Measurements from ENCODE around the gene CEP350. TPM values are rescaled to one million over a fixed set of nuclear protein-coding genes. Genes with fewer than 3 reads are reported as not detected.

The CEP350 gene
- total RNA-seq (10 to 100 TPM; 63.0 to 66.8 TPM), total RNA-seq (243 to 349 reads per million in 2 donors)

GRCh38 chr1:179954493-179955286 lies at the start of gene CEP350:
Gene CEP350, plus strand, starts transcription at chr1:179954810. Its CDS starts 31,372 bp downstream, at chr1:179986182.
- Mint-ChIP-seq H3K27me3 (no peaks in the 10 kb centered on the region), H3K36me3 (ENCODE audit: low read depth) (no peaks in the 10 kb centered on the region), H3K4me3 (peak within 1 kb of the TSS; percentile 94), H3K4me1 (peaks cover 37% of the 10 kb centered on the region), H3K27ac (peak within 1 kb of the TSS; percentile 97)
- ATAC-seq (peak; percentile 90), DNase-seq (peak; percentile 95 to 97 (median 96))
- H3K9me3 ChIP-seq (ENCODE audit: control insufficient read depth, low read length, poor library complexity, severe bottlenecking): no peaks in the 10 kb centered on the region

- Mint-ChIP-seq H3K27ac (peak overlapping the region; percentile 41), H3K27me3 (no peaks in the 10 kb centered on the region), H3K4me1 (peaks cover 3% of the 10 kb centered on the region), H3K36me3 (ENCODE audit: low read depth) (peaks cover 7% of the 10 kb centered on the region), H3K4me3 (no peak overlapping the region)
- H3K9me3 ChIP-seq (ENCODE audit: control insufficient read depth, low read length, poor library complexity, severe bottlenecking): no peaks in the 10 kb centered on the region
- DNase-seq: no peak
- ATAC-seq: no peak
Measured at GRCh38 chr1:179910934-179911333, 43.7 kb upstream of the CEP350 start.

- H3K27ac Mint-ChIP-seq: peak overlapping the region; percentile 59
- no peak for ATAC-seq
- peaks cover 7% of the 10 kb centered on the region for H3K36me3 Mint-ChIP-seq (ENCODE audit: low read depth)
- no peaks in the 10 kb centered on the region for H3K9me3 ChIP-seq (ENCODE audit: control insufficient read depth, low read length, poor library complexity, severe bottlenecking)
- no peak for DNase-seq
- no peak overlapping the region for H3K4me3 Mint-ChIP-seq
- H3K27me3 Mint-ChIP-seq: no peaks in the 10 kb centered on the region
- peaks cover 3% of the 10 kb centered on the region for H3K4me1 Mint-ChIP-seq
Measured at GRCh38 chr1:179911812-179912211, 42.8 kb upstream of the CEP350 start.

- ATAC-seq (peak; percentile 40), DNase-seq (no peak)
- peaks cover 7% of the 10 kb centered on the region for H3K36me3 Mint-ChIP-seq (ENCODE audit: low read depth)
- H3K4me3 Mint-ChIP-seq: peak overlapping the region; percentile 25
- H3K4me1 Mint-ChIP-seq: peaks cover 12% of the 10 kb centered on the region
- H3K27me3 Mint-ChIP-seq: no peaks in the 10 kb centered on the region
- no peaks in the 10 kb centered on the region for H3K9me3 ChIP-seq (ENCODE audit: control insufficient read depth, low read length, poor library complexity, severe bottlenecking)
- H3K27ac Mint-ChIP-seq: no peak overlapping the region
Measured at GRCh38 chr1:179917601-179918429, 36.8 kb upstream of the CEP350 start.

- Mint-ChIP-seq H3K4me3 (no peak overlapping the region), H3K27ac (peak overlapping the region; percentile 72), H3K27me3 (no peaks in the 10 kb centered on the region), H3K4me1 (peaks cover 12% of the 10 kb centered on the region), H3K36me3 (ENCODE audit: low read depth) (peaks cover 7% of the 10 kb centered on the region)
- DNase-seq: no peak
- no peaks in the 10 kb centered on the region for H3K9me3 ChIP-seq (ENCODE audit: control insufficient read depth, low read length, poor library complexity, severe bottlenecking)
- ATAC-seq: no peak
Measured at GRCh38 chr1:179921472-179921871, 33.1 kb upstream of the CEP350 start.

GRCh38 chr1:179921981-179922872 lies 32.4 kb upstream of the CEP350 start:
- Mint-ChIP-seq H3K27me3 (no peaks in the 10 kb centered on the region), H3K4me1 (peaks cover 12% of the 10 kb centered on the region), H3K4me3 (no peak overlapping the region), H3K27ac (peak overlapping the region; percentile 72), H3K36me3 (ENCODE audit: low read depth) (peaks cover 7% of the 10 kb centered on the region)
- no peaks in the 10 kb centered on the region for H3K9me3 ChIP-seq (ENCODE audit: control insufficient read depth, low read length, poor library complexity, severe bottlenecking)
- DNase-seq (no peak), ATAC-seq (peak; percentile 18)

- DNase-seq: no peak
- no peaks in the 10 kb centered on the region for H3K9me3 ChIP-seq (ENCODE audit: control insufficient read depth, low read length, poor library complexity, severe bottlenecking)
- peaks cover 5% of the 10 kb centered on the region for H3K36me3 Mint-ChIP-seq (ENCODE audit: low read depth)
- peaks cover 8% of the 10 kb centered on the region for H3K4me1 Mint-ChIP-seq
- ATAC-seq: no peak
- H3K4me3 Mint-ChIP-seq: no peak overlapping the region
- no peak overlapping the region for H3K27ac Mint-ChIP-seq
- no peaks in the 10 kb centered on the region for H3K27me3 Mint-ChIP-seq
Measured at GRCh38 chr1:179923029-179923428, 31.6 kb upstream of the CEP350 start.

- DNase-seq (no peak), ATAC-seq (no peak)
- Mint-ChIP-seq H3K4me3 (no peak overlapping the region), H3K36me3 (ENCODE audit: low read depth) (peaks cover 3% of the 10 kb centered on the region), H3K27me3 (no peaks in the 10 kb centered on the region), H3K27ac (no peak overlapping the region), H3K4me1 (peaks cover 3% of the 10 kb centered on the region)
- H3K9me3 ChIP-seq (ENCODE audit: control insufficient read depth, low read length, poor library complexity, severe bottlenecking): no peaks in the 10 kb centered on the region
Measured at GRCh38 chr1:179924268-179924667, 30.3 kb upstream of the CEP350 start.

- H3K9me3 ChIP-seq (ENCODE audit: control insufficient read depth, low read length, poor library complexity, severe bottlenecking): no peaks in the 10 kb centered on the region
- Mint-ChIP-seq H3K27ac (no peak overlapping the region), H3K4me1 (peaks cover 2% of the 10 kb centered on the region), H3K4me3 (no peak overlapping the region), H3K27me3 (no peaks in the 10 kb centered on the region), H3K36me3 (ENCODE audit: low read depth) (peaks cover 3% of the 10 kb centered on the region)
- ATAC-seq (no peak), DNase-seq (no peak)
Measured at GRCh38 chr1:179925302-179925701, 29.3 kb upstream of the CEP350 start.

- H3K27ac Mint-ChIP-seq: no peak overlapping the region
- ATAC-seq: no peak
- no peaks in the 10 kb centered on the region for H3K27me3 Mint-ChIP-seq
- peaks cover 2% of the 10 kb centered on the region for H3K4me1 Mint-ChIP-seq
- H3K9me3 ChIP-seq (ENCODE audit: control insufficient read depth, low read length, poor library complexity, severe bottlenecking): no peaks in the 10 kb centered on the region
- peaks cover 3% of the 10 kb centered on the region for H3K36me3 Mint-ChIP-seq (ENCODE audit: low read depth)
- DNase-seq: no peak
- H3K4me3 Mint-ChIP-seq: no peak overlapping the region
Measured at GRCh38 chr1:179925922-179926849, 28.4 kb upstream of the CEP350 start.

GRCh38 chr1:179926850-179927205 lies 27.8 kb upstream of the CEP350 start:
- H3K27me3 Mint-ChIP-seq: no peaks in the 10 kb centered on the region
- H3K36me3 Mint-ChIP-seq (ENCODE audit: low read depth): peaks cover under 1% of the 10 kb centered on the region
- no peak overlapping the region for H3K27ac Mint-ChIP-seq
- DNase-seq: no peak
- H3K9me3 ChIP-seq (ENCODE audit: control insufficient read depth, low read length, poor library complexity, severe bottlenecking): no peaks in the 10 kb centered on the region
- ATAC-seq: no peak
- H3K4me3 Mint-ChIP-seq: no peak overlapping the region
- no peaks in the 10 kb centered on the region for H3K4me1 Mint-ChIP-seq

All from T-helper 17 cell (primary cell).